NCI-H1048 (cell line): Measurements from ENCODE around the gene KRT13.

Experiments used
- DNase-seq: peaks from one replicate; lab custom pipeline; 2025; lab: John Stamatoyannopoulos, UW

The KRT13 gene

GRCh38 chr17:41519501-41520224 is 14.3 kb upstream of the KRT13 start:
- DNase-seq: no peak

- no peak for DNase-seq
These were observed 13.5 kb upstream of the KRT13 start, which contains the start of gene KRT15 for GRCh38 chr17:41518789-41519449. TSS of gene KRT15 (minus strand) at chr17:41518890. CDS start at chr17:41518827, 63 bp downstream.

GRCh38 chr17:41518031-41518430 is 12.6 kb upstream of the KRT13 start:
- no peak for DNase-seq

- DNase-seq: no peak
These were observed 11.4 kb upstream of the KRT13 start for GRCh38 chr17:41516830-41517283.

GRCh38 chr17:41516147-41516829 is 10.9 kb upstream of the KRT13 start:
- DNase-seq: no peak

- DNase-seq: no peak
These were observed 7.7 kb upstream of the KRT13 start for GRCh38 chr17:41513168-41513547.

GRCh38 chr17:41512546-41513167 is 7.2 kb upstream of the KRT13 start:
- no peak for DNase-seq

GRCh38 chr17:41511716-41512115 is 6.3 kb upstream of the KRT13 start:
- no peak for DNase-seq

- DNase-seq: no peak
These were observed 5.7 kb upstream of the KRT13 start for GRCh38 chr17:41511116-41511515.

GRCh38 chr17:41510251-41511065 is 5.0 kb upstream of the KRT13 start:
- no peak for DNase-seq

GRCh38 chr17:41507315-41507880 is 2.0 kb upstream of the KRT13 start:
- no peak for DNase-seq

- no peak for DNase-seq
These were observed 676 bp upstream of the KRT13 start for GRCh38 chr17:41505809-41506767.

- DNase-seq: no peak
These were observed 1.0 kb downstream of the KRT13 start for GRCh38 chr17:41504246-41504977.

GRCh38 chr17:41503202-41503601 is 2.2 kb downstream of the KRT13 start:
- DNase-seq: no peak

- DNase-seq: no peak
These were observed 5.1 kb downstream of the KRT13 start for GRCh38 chr17:41500131-41500911.

- no peak for DNase-seq
These were observed 5.7 kb downstream of the KRT13 start for GRCh38 chr17:41499714-41500113.

GRCh38 chr17:41498276-41498675 is 7.1 kb downstream of the KRT13 start:
- no peak for DNase-seq

GRCh38 chr17:41496803-41497484 is 8.5 kb downstream of the KRT13 start:
- DNase-seq: peak; percentile 51
